A549 (cell line): ENCODE measurements around the gene DNM3.

Experiments used
- CTCF ChIP-seq: fragments of >200 bp; sonication (Bioruptor Twin); formaldehyde crosslinking; IDR thresholded peaks from 3 replicates; pipeline ENCODE4 v1.5.1; 2016
- EP300 ChIP-seq, 2 experiments: fragments of >200 bp; sonication (Bioruptor Twin); formaldehyde crosslinking; IDR thresholded peaks; 2 replicates in 1 of 2; 3 replicates in 1 of 2; pipeline ENCODE4 v1.6.1; 2016 to 2017
- NPAS2 ChIP-seq: fragments of 250-450 bp; sonication (Bioruptor Pico); IDR thresholded peaks from 2 replicates; pipeline ENCODE4 v1.8.0; 2022; ENCODE audit warnings: mild to moderate bottlenecking, moderate library complexity, borderline replicate concordance
- POLR2A ChIP-seq: IDR thresholded peaks from 2 replicates; pipeline ENCODE4 v1.6.1; 2012; ENCODE audit warnings: mild to moderate bottlenecking, low read length

- TF ChIP-seq NPAS2 (no peak), EP300 (IDR thresholded peaks at IDR 0.05) (no peak), CTCF (no peak), POLR2A (no peak)
Measured at GRCh38 chr1:171800342-171800741, 41.0 kb upstream of the DNM3 start.
